ENCODE results near the gene MYO7B.

DNA sequence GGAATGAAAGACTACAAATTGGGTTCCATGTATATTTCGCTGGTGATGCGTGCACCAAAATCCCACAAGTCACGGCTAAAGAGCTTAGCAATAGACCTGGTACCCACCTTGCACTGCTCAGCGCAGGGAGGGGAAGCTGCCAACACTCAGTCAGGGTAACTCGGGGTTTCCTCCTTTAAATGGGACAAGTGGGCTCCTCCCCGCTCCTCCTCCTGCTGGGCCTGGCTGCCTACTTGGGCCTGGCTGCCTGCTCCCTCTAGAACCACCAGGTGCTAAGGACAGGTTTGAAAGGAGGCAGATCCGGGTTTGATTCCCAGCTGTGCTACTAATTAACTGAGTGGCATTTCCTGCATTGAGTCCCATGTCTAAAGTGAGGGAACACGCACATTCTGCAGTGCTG is 23.4 kb downstream of the MYO7B start:
- TF ChIP-seq, protein P1, sequence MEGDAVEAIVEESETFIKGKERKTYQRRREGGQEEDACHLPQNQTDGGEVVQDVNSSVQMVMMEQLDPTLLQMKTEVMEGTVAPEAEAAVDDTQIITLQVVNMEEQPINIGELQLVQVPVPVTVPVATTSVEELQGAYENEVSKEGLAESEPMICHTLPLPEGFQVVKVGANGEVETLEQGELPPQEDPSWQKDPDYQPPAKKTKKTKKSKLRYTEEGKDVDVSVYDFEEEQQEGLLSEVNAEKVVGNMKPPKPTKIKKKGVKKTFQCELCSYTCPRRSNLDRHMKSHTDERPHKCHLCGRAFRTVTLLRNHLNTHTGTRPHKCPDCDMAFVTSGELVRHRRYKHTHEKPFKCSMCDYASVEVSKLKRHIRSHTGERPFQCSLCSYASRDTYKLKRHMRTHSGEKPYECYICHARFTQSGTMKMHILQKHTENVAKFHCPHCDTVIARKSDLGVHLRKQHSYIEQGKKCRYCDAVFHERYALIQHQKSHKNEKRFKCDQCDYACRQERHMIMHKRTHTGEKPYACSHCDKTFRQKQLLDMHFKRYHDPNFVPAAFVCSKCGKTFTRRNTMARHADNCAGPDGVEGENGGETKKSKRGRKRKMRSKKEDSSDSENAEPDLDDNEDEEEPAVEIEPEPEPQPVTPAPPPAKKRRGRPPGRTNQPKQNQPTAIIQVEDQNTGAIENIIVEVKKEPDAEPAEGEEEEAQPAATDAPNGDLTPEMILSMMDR (IDR thresholded peaks at IDR 0.05) = no peak
- TF ChIP-seq POLR2A (IDR thresholded peaks at IDR 0.05) = no peak

Data from Peyer's patch (tissue), 4 donors.